Astrocyte of the cerebellum (primary cell): ENCODE data around the gene NT5E.
"Not testable (repeated sequence)": the region's sequence is repeated elsewhere in the genome, so short reads cannot be mapped to it uniquely, and the experiment has no call there.

Source experiments
- DNase-seq: peaks from one replicate; pipeline ENCODE4 v3.0.0-alpha.2; 2011; ENCODE audit warnings: low read depth
- H3K4me3 ChIP-seq: 2 replicates; pipeline ENCODE4 v1.5.1; 2011; ENCODE audit warnings: mild to moderate bottlenecking, low read depth, low read length, moderate library complexity
- CTCF ChIP-seq: IDR thresholded peaks from 2 replicates; pipeline ENCODE4 v1.5.1; 2012; ENCODE audit warnings: low read length, low read depth, moderate library complexity, mild to moderate bottlenecking; ENCODE audit errors: missing control alignments
- in situ Hi-C: cut with HindIII; loops from 2 replicates; pipeline ENCODE4 v1.10.0; 2017; ENCODE audit warnings: low sequenced_read_pairs

The NT5E gene

GRCh38 chr6:85494547-85495536 lies 45.0 kb downstream of the NT5E start:
- TF ChIP-seq CTCF: no peak

GRCh38 chr6:85496009-85496579 lies 46.2 kb downstream of the NT5E start:
- in situ Hi-C loops: no loop called here
- no peak for DNase-seq
- TF ChIP-seq CTCF: no peak

More at GRCh38 chr6:85494547-85495536, 45.0 kb downstream of the NT5E start:
- no peak for DNase-seq
- in situ Hi-C loops: no loop called here
- no peak overlapping the region for H3K4me3 ChIP-seq

GRCh38 chr6:85496856-85497255 lies 47.0 kb downstream of the NT5E start:
- no peak for DNase-seq
- no peak for TF ChIP-seq CTCF
- in situ Hi-C loops: no loop called here
- H3K4me3 ChIP-seq: no peak overlapping the region

More at GRCh38 chr6:85496009-85496579, 46.2 kb downstream of the NT5E start:
- no peak overlapping the region for H3K4me3 ChIP-seq

GRCh38 chr6:85498596-85499258 lies 48.8 kb downstream of the NT5E start:
- peak; percentile 40 for DNase-seq
- no peak for TF ChIP-seq CTCF
- in situ Hi-C loops: no loop called here
- H3K4me3 ChIP-seq: no peak overlapping the region

- in situ Hi-C loops: no loop called here
- no peak overlapping the region for H3K4me3 ChIP-seq
- TF ChIP-seq CTCF: no peak
- DNase-seq: no peak
Observed at GRCh38 chr6:85506441-85507093, 56.7 kb downstream of the NT5E start.

GRCh38 chr6:85516168-85516567 lies 66.3 kb downstream of the NT5E start:
- no peak for DNase-seq
- TF ChIP-seq CTCF: no peak
- in situ Hi-C loops: no loop called here

GRCh38 chr6:85524281-85524680 lies 74.4 kb downstream of the NT5E start:
- DNase-seq, in situ Hi-C loops, H3K4me3 ChIP-seq: not testable (repeated sequence)

More at GRCh38 chr6:85516168-85516567, 66.3 kb downstream of the NT5E start:
- no peak overlapping the region for H3K4me3 ChIP-seq
